GM12892 (cell line): ENCODE results near the gene ZNRD2.

ENCODE experiments used
- POLR2AphosphoS5 ChIP-seq: IDR thresholded peaks from 2 replicates; pipeline ENCODE4 v1.6.1; 2011; ENCODE audit warnings: low read depth, low read length, control low read depth
- TAF1 ChIP-seq: IDR thresholded peaks from 2 replicates; pipeline ENCODE4 v1.6.1; 2011; ENCODE audit warnings: low read depth, mild to moderate bottlenecking, control low read depth, low read length, borderline replicate concordance

- TF ChIP-seq TAF1 (no peak), POLR2AphosphoS5 (no peak)
Observed at GRCh38 chr11:65558002-65558929, 12.0 kb upstream of the ZNRD2 start, which contains the start of gene LTBP3.
